WI38 (cell line): ENCODE measurements around the gene PIAS4.

Source experiments
- H3K4me3 ChIP-seq: 2 replicates; pipeline ENCODE4 v1.5.1; 2011; ENCODE audit warnings: low read depth, mild to moderate bottlenecking, control low read depth, low read length
- CTCF ChIP-seq: IDR thresholded peaks from 2 replicates; pipeline ENCODE4 v1.5.1; 2012; ENCODE audit warnings: low read depth, mild to moderate bottlenecking, control low read depth, low read length

PIAS4 gene

GRCh38 chr19:4052993-4053422 lies 45.5 kb downstream of the PIAS4 start:
- H3K4me3 ChIP-seq = no peak overlapping the region
- no peak for TF ChIP-seq CTCF

- no peak for TF ChIP-seq CTCF
These were observed 46.1 kb downstream of the PIAS4 start for GRCh38 chr19:4053423-4054324.

GRCh38 chr19:4054441-4055208 lies 47.1 kb downstream of the PIAS4 start:
- no peak for TF ChIP-seq CTCF
- H3K4me3 ChIP-seq = no peak overlapping the region

More at GRCh38 chr19:4053423-4054324, 46.1 kb downstream of the PIAS4 start:
- no peak overlapping the region for H3K4me3 ChIP-seq

GRCh38 chr19:4055209-4055552 lies 47.6 kb downstream of the PIAS4 start:
- TF ChIP-seq CTCF = no peak
- no peak overlapping the region for H3K4me3 ChIP-seq

GRCh38 chr19:4057931-4058692 lies 50.6 kb downstream of the PIAS4 start:
- H3K4me3 ChIP-seq = no peak overlapping the region
- TF ChIP-seq CTCF = no peak

- no peak overlapping the region for H3K4me3 ChIP-seq
- TF ChIP-seq CTCF = no peak
These were observed 51.3 kb downstream of the PIAS4 start for GRCh38 chr19:4058693-4059452.
